H1 (cell line): ENCODE data around the gene LMTK2. TPM values are rescaled to one million over a fixed set of nuclear protein-coding genes. Genes with fewer than 3 reads are reported as not detected.

Experiments used
- ASH2L ChIP-seq: fragments of 200-600, 300-600 bp; sonication (generic); IDR thresholded peaks from one replicate; pipeline ENCODE4 v1.7.1; 2017; ENCODE audit warnings: low read length
- BCL11A ChIP-seq, 2 experiments: IDR thresholded peaks; one replicate each; pipeline ENCODE4 v1.6.1; 2011; ENCODE audit warnings: low read depth in 2 of 2, low read length in 2 of 2, mild to moderate bottlenecking in 2 of 2
- CHD7 ChIP-seq: fragments of 300-600 bp; sonication (generic); IDR thresholded peaks from 2 replicates; pipeline ENCODE4 v1.7.1; 2012; ENCODE audit warnings: low read length, moderate library complexity, mild to moderate bottlenecking, inconsistent platforms; ENCODE audit not compliant: insufficient replicate concordance
- CTBP2 ChIP-seq: IDR thresholded peaks from 2 replicates; pipeline ENCODE4 v1.7.0; 2011; ENCODE audit warnings: borderline replicate concordance, mild to moderate bottlenecking, moderate library complexity, mixed read lengths, low read length; ENCODE audit not compliant: insufficient read depth, insufficient read length
- EP300 ChIP-seq, 2 experiments: IDR thresholded peaks; 1 replicate in 1 of 2; 2 replicates in 1 of 2; pipeline ENCODE4 v1.6.1; 2011 to 2012; ENCODE audit warnings: low read depth in 2 of 2, low read length in 2 of 2, mild to moderate bottlenecking in 2 of 2, borderline replicate concordance in 1 of 2, inconsistent platforms in 1 of 2, moderate library complexity in 1 of 2
- FOSL1 ChIP-seq: IDR thresholded peaks from 2 replicates; pipeline ENCODE4 v1.6.1; 2011; ENCODE audit warnings: mild to moderate bottlenecking, low read depth, low read length, moderate library complexity; ENCODE audit not compliant: insufficient read depth
- RAD21 ChIP-seq, 2 experiments: IDR thresholded peaks in 1 of 2; conservative IDR thresholded peaks in 1 of 2; 2 replicates each; pipeline ENCODE4 v1.6.1; 2011; ENCODE audit warnings: low read depth in 2 of 2, low read length in 2 of 2, improper control_type of control experiment in 1 of 2, inconsistent platforms in 1 of 2, mild to moderate bottlenecking in 1 of 2, moderate library complexity in 1 of 2
- TAF1 ChIP-seq: IDR thresholded peaks from 2 replicates; pipeline ENCODE4 v1.6.1; 2011; ENCODE audit warnings: mild to moderate bottlenecking, low read depth, low read length
- TCF12 ChIP-seq: IDR thresholded peaks from 2 replicates; pipeline ENCODE4 v1.6.1; 2011; ENCODE audit warnings: low read depth, mild to moderate bottlenecking, low read length
- polyA plus RNA-seq, 7 experiments: library from polyadenylated mRNA; depleted of rRNA in 3 of 7; stranded (reverse) in 5 of 7; unstranded in 2 of 7; fragments of >200 nt in 5 of 7; fragments of 200-250 nt in 2 of 7; gene quantifications; 1 replicate in 5 of 7; 2 replicates in 1 of 7; 4 replicates in 1 of 7; pipeline versions ENCODE4 v1.2.1 to v1.2.3, GENCODE V29; 2011 to 2013; ENCODE audit warnings: missing spikeins in 2 of 7, mixed read lengths in 2 of 7
- total RNA-seq: library from RNA; stranded (reverse); fragmentation: NEBNext Ultra II Directional; extraction: Animal tissue kit (Norgen Biotek cat#: 25700); gene quantifications from 2 replicates; pipeline ENCODE4 v1.2.1, GENCODE V29; 2021

The LMTK2 gene
- total and polyA plus RNA-seq, 2 of the 8 experiments (the other 6 are each of a cell fraction or from before 2014, with no cell fraction given), result 9.7 to 30.7 TPM

GRCh38 chr7:98205162-98205845 is 98.6 kb downstream of the LMTK2 start (continued):
- no peak for TF ChIP-seq CHD7
- no peak for TF ChIP-seq EP300 (IDR thresholded peaks at IDR 0.05; ENCODE audit: borderline replicate concordance in 1 of 2, low read depth in 2 of 2, low read length in 2 of 2)
- no peak for TF ChIP-seq BCL11A (IDR thresholded peaks at IDR 0.05; ENCODE audit: low read depth in 2 of 2, low read length in 2 of 2)
- TF ChIP-seq TAF1, result no peak
- no peak for TF ChIP-seq FOSL1
- no peak for TF ChIP-seq CTBP2
- no peak for TF ChIP-seq RAD21 (IDR thresholded peaks at IDR 0.05 in 1 of 2, conservative IDR thresholded peaks at IDR 0.05 in 1 of 2; ENCODE audit: low read depth in 2 of 2, low read length in 2 of 2)
- TF ChIP-seq TCF12, result no peak
- TF ChIP-seq ASH2L, result no peak
